GM23248 (cell line): ENCODE results near the gene SORT1. TPM values are rescaled to one million over a fixed set of nuclear protein-coding genes. Genes with fewer than 3 reads are reported as not detected.
A peak's percentile ranks its signal among the peaks of the same experiment; 100 is the strongest.

Experiments used
- DNase-seq: peaks from one replicate; pipeline ENCODE4 v3.0.0-alpha.2; 2015
- H2AFZ ChIP-seq: fragments of 200-600 bp; sonication (generic); 2 replicates; pipeline ENCODE4 v1.6.1; 2016; ENCODE audit warnings: antibody characterized with exemption
- H3F3A ChIP-seq: fragments of 200-600 bp; sonication (generic); 2 replicates; pipeline ENCODE4 v1.6.1; 2016; ENCODE audit warnings: mild to moderate bottlenecking, antibody characterized with exemption, mixed run types; ENCODE audit not compliant: insufficient read depth
- H3K27ac ChIP-seq: fragments of 200-600 bp; sonication (generic); 2 replicates; pipeline ENCODE4 v1.5.1; 2016; ENCODE audit warnings: mild to moderate bottlenecking
- H3K27me3 ChIP-seq: fragments of 200-600 bp; sonication (generic); replicated peaks from 2 replicates; pipeline ENCODE4 v1.6.1; 2016; ENCODE audit warnings: mild to moderate bottlenecking; ENCODE audit not compliant: insufficient read depth
- H3K36me3 ChIP-seq: fragments of 200-600 bp; sonication (generic); 2 replicates; pipeline ENCODE4 v1.6.1; 2016; ENCODE audit warnings: low read depth, mild to moderate bottlenecking
- H3K4me1 ChIP-seq: fragments of 200-600 bp; sonication (generic); 2 replicates; pipeline ENCODE4 v1.6.1; 2016; ENCODE audit warnings: mild to moderate bottlenecking; ENCODE audit not compliant: insufficient read depth
- H3K4me2 ChIP-seq: fragments of 200-600 bp; sonication (generic); one replicate; pipeline ENCODE4 v1.6.1; 2016; ENCODE audit warnings: mild to moderate bottlenecking; ENCODE audit not compliant: unreplicated experiment
- H3K4me3 ChIP-seq: fragments of 200-600 bp; sonication (generic); 2 replicates; pipeline ENCODE4 v1.5.1; 2016; ENCODE audit warnings: mild to moderate bottlenecking
- H3K79me2 ChIP-seq: fragments of 200-600 bp; sonication (generic); 2 replicates; pipeline ENCODE4 v1.6.1; 2016; ENCODE audit warnings: mild to moderate bottlenecking; ENCODE audit not compliant: insufficient read depth
- H3K9ac ChIP-seq: fragments of 200-600 bp; sonication (generic); 2 replicates; pipeline ENCODE4 v1.6.1; 2016; ENCODE audit warnings: mild to moderate bottlenecking
- H3K9me2 ChIP-seq: fragments of 200-600 bp; sonication (generic); 2 replicates; pipeline ENCODE4 v1.6.1; 2016; ENCODE audit warnings: mixed run types, mild to moderate bottlenecking, moderate library complexity; ENCODE audit not compliant: insufficient read depth
- H3K9me3 ChIP-seq: fragments of 200-600 bp; sonication (generic); one replicate; pipeline ENCODE4 v1.6.1; 2017; ENCODE audit warnings: low read depth
- H4K20me1 ChIP-seq: fragments of 200-600 bp; sonication (generic); 2 replicates; pipeline ENCODE4 v1.6.0; 2016; ENCODE audit not compliant: insufficient read depth
- EZH2 ChIP-seq: fragments of 200-600 bp; sonication (generic); IDR thresholded peaks from 2 replicates; pipeline ENCODE4 v1.6.1; 2018; ENCODE audit warnings: antibody characterized with exemption, mild to moderate bottlenecking; ENCODE audit not compliant: insufficient read depth, poor library complexity, severe bottlenecking
- EZH2phosphoT487 ChIP-seq: fragments of 200-600 bp; sonication (generic); IDR thresholded peaks from 2 replicates; pipeline ENCODE4 v1.6.1; 2018; ENCODE audit warnings: antibody characterized with exemption, moderate library complexity, mild to moderate bottlenecking, low read depth; ENCODE audit not compliant: insufficient read depth
- WGBS, 2 experiments: methylation state at CpG; one replicate each; pipeline ENCODE4 v1.1.6; 2015 to 2017; ENCODE audit warnings: low lambda C conversion rate in 2 of 2, low coverage in 1 of 2; ENCODE audit errors: missing lambda C conversion rate in 2 of 2; 5-methylcytosine and 5-hydroxymethylcytosine counted together
- in situ Hi-C: fragments of 300-500 bp; cut with MboI; formaldehyde crosslinking; loops from 2 replicates; pipeline ENCODE4 v1.15.0; 2020
- polyA plus RNA-seq: library from polyadenylated mRNA; unstranded; fragments of >200 nt; fragmentation: Nextera tagmentation; extraction: Ambion mirVana; gene quantifications from 2 replicates; pipeline ENCODE4 v1.2.1, GENCODE V29; 2016
- total RNA-seq: library from RNA; depleted of rRNA; stranded (reverse); fragments of >200 nt; shearing (Covaris generic); gene quantifications from 2 replicates; pipeline ENCODE4 v1.2.3, GENCODE V29; 2014

SORT1 gene
- total and polyA plus RNA-seq, 2 experiments from 2014 or later, result 7.1 to 8.4 TPM

DNA sequence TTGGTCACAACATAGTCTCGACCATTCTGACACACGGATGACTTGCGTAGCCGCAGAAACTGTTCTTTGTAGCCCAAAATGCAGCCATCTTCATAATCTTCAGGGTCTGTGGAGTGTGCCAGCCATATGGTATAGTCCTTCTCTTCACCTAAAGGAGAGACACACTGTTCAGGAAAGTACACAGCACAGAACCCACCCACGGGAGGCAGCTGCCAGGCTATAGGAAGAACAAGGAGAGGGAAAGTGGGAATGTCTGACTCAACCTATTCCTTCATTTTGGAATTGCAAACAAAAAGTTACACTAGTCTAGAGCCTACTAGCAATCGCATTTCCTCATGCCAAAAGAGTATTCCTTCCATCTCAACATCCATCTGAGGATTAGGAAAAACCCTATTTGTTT is 74.7 kb downstream of the SORT1 start:
- H3K36me3 ChIP-seq, result no peaks in the 10 kb centered on the region
- TF ChIP-seq EZH2phosphoT487 (no peak), EZH2 (no peak)
- WGBS, 2 experiments, result 83 to 84% methylated on average over 6 of the region's 6 CpGs

DNA sequence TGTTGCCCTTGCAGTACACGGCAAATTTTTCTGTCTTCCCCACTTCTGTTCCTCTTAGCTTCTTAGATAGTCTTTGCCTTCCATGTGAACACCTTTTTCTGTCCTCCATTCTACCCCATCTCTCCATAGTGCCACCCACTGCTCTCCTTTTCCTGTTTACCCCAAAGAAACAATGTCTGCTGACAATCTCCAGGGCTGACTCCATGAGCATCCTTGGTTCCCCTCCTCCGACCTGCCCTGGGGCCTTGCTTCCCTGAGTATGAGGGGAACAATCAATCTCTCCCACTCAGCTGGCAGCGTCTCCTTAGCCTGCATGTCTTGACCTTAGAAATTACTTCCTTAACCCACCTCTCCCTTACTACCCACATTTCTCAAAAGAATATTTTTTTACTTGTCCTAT is 78.6 kb downstream of the SORT1 start:
- TF ChIP-seq EZH2 (no peak), EZH2phosphoT487 (no peak)
- no peaks in the 10 kb centered on the region for H3K36me3 ChIP-seq

More for the DNA sequence above, 74.7 kb downstream of the SORT1 start:
- Histone ChIP-seq H3K9me3 (no peaks in the 10 kb centered on the region), H3K4me2 (no peak overlapping the region), H3K4me3 (no peak overlapping the region), H3K9me2 (no peaks in the 10 kb centered on the region), H3F3A (no peaks in the 10 kb centered on the region), H3K9ac (no peak overlapping the region), H3K27me3 (no peaks in the 10 kb centered on the region), H3K4me1 (no peaks in the 10 kb centered on the region), H2AFZ (no peak overlapping the region), H3K79me2 (no peaks in the 10 kb centered on the region), H3K27ac (no peak overlapping the region), H4K20me1 (no peaks in the 10 kb centered on the region)
- in situ Hi-C loops, result no loop called here
- DNase-seq, result no peak

DNA sequence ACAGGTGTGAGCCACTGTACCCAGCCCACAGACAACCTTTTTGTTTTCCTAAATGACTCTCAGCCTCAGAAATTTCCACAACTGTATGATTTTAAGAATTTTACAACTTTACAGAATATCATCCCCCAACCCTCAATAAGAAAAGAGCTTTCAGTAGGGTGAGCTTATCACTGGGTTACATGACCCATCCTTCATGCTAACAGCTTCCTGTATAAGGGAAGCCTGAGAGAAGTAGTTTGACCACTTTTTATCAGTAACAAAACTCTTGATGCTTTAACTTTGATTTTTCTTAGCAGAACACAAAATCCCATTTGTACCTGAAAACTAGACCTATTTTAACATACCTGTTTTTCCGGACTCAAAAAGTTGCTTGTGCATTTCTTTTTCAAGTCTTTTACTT is 81.2 kb downstream of the SORT1 start:
- Histone ChIP-seq H3K27me3 (no peaks in the 10 kb centered on the region), H3K9ac (no peak overlapping the region), H3K4me2 (no peak overlapping the region), H3K9me3 (no peaks in the 10 kb centered on the region), H3K4me1 (no peaks in the 10 kb centered on the region), H3K4me3 (no peak overlapping the region), H4K20me1 (no peaks in the 10 kb centered on the region), H3K79me2 (no peaks in the 10 kb centered on the region), H3K9me2 (no peaks in the 10 kb centered on the region), H2AFZ (no peak overlapping the region), H3K36me3 (no peaks in the 10 kb centered on the region), H3F3A (no peaks in the 10 kb centered on the region), H3K27ac (no peak overlapping the region)
- DNase-seq, result no peak
- WGBS, 2 experiments, result 90 to 100% methylated on average over 1 of the region's 1 CpG
- TF ChIP-seq EZH2 (no peak), EZH2phosphoT487 (no peak)
- in situ Hi-C loops, result no loop called here

More for the DNA sequence above, 78.6 kb downstream of the SORT1 start:
- Histone ChIP-seq H3K9ac (no peak overlapping the region), H3K4me3 (no peak overlapping the region), H2AFZ (no peak overlapping the region), H3K4me1 (no peaks in the 10 kb centered on the region), H4K20me1 (no peaks in the 10 kb centered on the region), H3K9me3 (no peaks in the 10 kb centered on the region), H3F3A (no peaks in the 10 kb centered on the region), H3K27me3 (no peaks in the 10 kb centered on the region), H3K27ac (no peak overlapping the region), H3K9me2 (no peaks in the 10 kb centered on the region), H3K4me2 (no peak overlapping the region), H3K79me2 (no peaks in the 10 kb centered on the region)
- WGBS, 2 experiments, result 83 to 85% methylated on average over 3 of the region's 3 CpGs
- in situ Hi-C loops, result no loop called here
- DNase-seq, result no peak

DNA sequence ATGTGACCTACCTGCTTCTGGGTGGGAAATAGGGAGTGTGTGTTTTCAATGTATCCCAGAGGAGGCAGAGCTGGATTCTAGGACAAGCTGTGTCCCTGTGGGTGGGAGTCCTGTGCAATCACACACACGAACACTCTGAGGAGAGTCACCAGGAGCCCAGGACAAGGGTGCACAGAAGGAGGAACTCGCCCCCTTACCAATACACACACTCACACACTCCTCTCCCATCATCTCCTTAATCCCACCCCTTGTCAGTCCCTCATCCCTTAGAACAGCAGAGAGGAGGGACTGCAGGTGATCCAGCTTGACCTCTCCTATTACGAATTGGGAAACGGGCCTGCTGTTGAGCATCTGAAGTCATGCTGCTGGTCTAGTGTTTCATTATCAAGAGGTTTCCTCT is 82.4 kb downstream of the SORT1 start:
- WGBS, 2 experiments, result 73 to 79% methylated on average over 4 of the region's 4 CpGs
- Histone ChIP-seq H3K36me3 (no peaks in the 10 kb centered on the region), H3K27me3 (no peaks in the 10 kb centered on the region), H3K27ac (no peak overlapping the region), H4K20me1 (no peaks in the 10 kb centered on the region), H2AFZ (no peak overlapping the region), H3K4me3 (no peak overlapping the region), H3K4me1 (no peaks in the 10 kb centered on the region), H3K9ac (no peak overlapping the region), H3K9me3 (no peaks in the 10 kb centered on the region), H3K9me2 (no peaks in the 10 kb centered on the region), H3K79me2 (no peaks in the 10 kb centered on the region), H3K4me2 (no peak overlapping the region), H3F3A (no peaks in the 10 kb centered on the region)
- no peak for DNase-seq
- no peak for TF ChIP-seq EZH2phosphoT487
- no peak for TF ChIP-seq EZH2
- in situ Hi-C loops, result no loop called here

DNA sequence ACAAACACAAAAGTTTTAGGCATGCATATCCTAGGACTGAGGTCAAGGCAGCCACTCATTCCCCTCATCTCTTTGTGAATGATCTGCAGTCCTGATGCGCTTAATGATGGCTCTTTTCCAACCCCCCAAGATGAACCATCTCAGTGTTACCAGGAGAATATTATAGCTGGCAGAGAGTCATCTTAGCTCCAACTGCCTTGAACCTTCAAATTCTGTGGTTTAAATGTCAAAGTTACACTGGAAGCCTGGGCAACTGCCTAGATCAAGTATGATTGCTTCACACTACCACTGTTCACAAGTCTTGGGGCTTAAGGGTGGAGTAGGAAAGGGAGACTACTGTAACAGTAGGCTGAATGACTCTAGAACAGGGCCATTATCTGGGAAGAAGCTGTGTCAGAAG is 82.9 kb downstream of the SORT1 start:
- Histone ChIP-seq H3K4me1 (no peaks in the 10 kb centered on the region), H3K4me2 (no peak overlapping the region), H3K79me2 (no peaks in the 10 kb centered on the region), H3F3A (no peaks in the 10 kb centered on the region), H3K27me3 (no peaks in the 10 kb centered on the region), H3K4me3 (no peak overlapping the region), H4K20me1 (no peaks in the 10 kb centered on the region), H3K9ac (no peak overlapping the region), H3K9me3 (no peaks in the 10 kb centered on the region), H2AFZ (no peak overlapping the region), H3K9me2 (no peaks in the 10 kb centered on the region), H3K27ac (no peak overlapping the region), H3K36me3 (no peaks in the 10 kb centered on the region)
- in situ Hi-C loops, result no loop called here
- TF ChIP-seq EZH2, result no peak
- no peak for TF ChIP-seq EZH2phosphoT487
- DNase-seq, result peak; percentile 15
- WGBS, 2 experiments, result 90 to 95% methylated on average over 1 of the region's 1 CpG
